Measurements from ENCODE around the gene RPTN. TPM values are rescaled to one million over a fixed set of nuclear protein-coding genes. Genes with fewer than 3 reads are reported as not detected.

Gene RPTN
- total RNA-seq, 1 donor = 0.36 TPM

- Histone ChIP-seq H3K36me3 (ENCODE audit: insufficient read depth, low read length) (no peaks in the 10 kb centered on the region), H3K4me1 (ENCODE audit: insufficient read depth, low read length) (peaks cover 32% of the 10 kb centered on the region), H3K27me3 (ENCODE audit: insufficient read depth, low read length) (no peaks in the 10 kb centered on the region), H3K4me2 (ENCODE audit: insufficient read depth, low read length) (peak overlapping the region; percentile 49), H2AFZ (ENCODE audit: low read length) (no peak overlapping the region), H3K4me3 (ENCODE audit: insufficient read depth, low read length) (no peak overlapping the region), H3K79me2 (ENCODE audit: insufficient read depth, low read length) (no peaks in the 10 kb centered on the region), H3K27ac (ENCODE audit: low read depth, low read length) (peak overlapping the region; percentile 62), H3K9me3 (ENCODE audit: low read depth, low read length) (no peaks in the 10 kb centered on the region), H4K20me1 (ENCODE audit: insufficient read depth, low read length) (no peaks in the 10 kb centered on the region)
- no peak for DNase-seq (ENCODE audit: insufficient read length, low spot score, missing footprints)
- no peak for TF ChIP-seq CTCF (IDR thresholded peaks at IDR 0.05; ENCODE audit: extremely low read depth, low read depth, low read length)
Measured at GRCh38 chr1:152182944-152183361, 23.9 kb upstream of the RPTN start.

GRCh38 chr1:152182431-152182830 is 23.4 kb upstream of the RPTN start:
- Histone ChIP-seq H3K4me3 (ENCODE audit: insufficient read depth, low read length) (no peak overlapping the region), H3K27ac (ENCODE audit: low read depth, low read length) (peak overlapping the region; percentile 62), H4K20me1 (ENCODE audit: insufficient read depth, low read length) (no peaks in the 10 kb centered on the region), H3K27me3 (ENCODE audit: insufficient read depth, low read length) (no peaks in the 10 kb centered on the region), H3K4me1 (ENCODE audit: insufficient read depth, low read length) (peaks cover 32% of the 10 kb centered on the region), H3K9me3 (ENCODE audit: low read depth, low read length) (no peaks in the 10 kb centered on the region), H3K36me3 (ENCODE audit: insufficient read depth, low read length) (no peaks in the 10 kb centered on the region), H3K4me2 (ENCODE audit: insufficient read depth, low read length) (peak overlapping the region; percentile 49), H2AFZ (ENCODE audit: low read length) (peak overlapping the region; percentile 29), H3K79me2 (ENCODE audit: insufficient read depth, low read length) (no peaks in the 10 kb centered on the region)
- TF ChIP-seq CTCF (IDR thresholded peaks at IDR 0.05; ENCODE audit: extremely low read depth, low read depth, low read length) = peak; percentile 76
- DNase-seq (ENCODE audit: insufficient read length, low spot score, missing footprints) = no peak

- no peaks in the 10 kb centered on the region for H3K27me3 ChIP-seq (ENCODE audit: insufficient read depth, low read length)
- H3K27ac ChIP-seq (ENCODE audit: low read depth, low read length) = no peak overlapping the region
- H3K9me3 ChIP-seq (ENCODE audit: low read depth, low read length) = no peaks in the 10 kb centered on the region
- no peaks in the 10 kb centered on the region for H4K20me1 ChIP-seq (ENCODE audit: insufficient read depth, low read length)
- no peaks in the 10 kb centered on the region for H3K79me2 ChIP-seq (ENCODE audit: insufficient read depth, low read length)
- no peak overlapping the region for H3K4me3 ChIP-seq (ENCODE audit: insufficient read depth, low read length)
- H3K36me3 ChIP-seq (ENCODE audit: insufficient read depth, low read length) = no peaks in the 10 kb centered on the region
- no peak overlapping the region for H3K4me2 ChIP-seq (ENCODE audit: insufficient read depth, low read length)
- no peak for TF ChIP-seq CTCF (IDR thresholded peaks at IDR 0.05; ENCODE audit: extremely low read depth, low read depth, low read length)
- peaks cover 26% of the 10 kb centered on the region for H3K4me1 ChIP-seq (ENCODE audit: insufficient read depth, low read length)
- no peak for DNase-seq (ENCODE audit: insufficient read length, low spot score, missing footprints)
- peak overlapping the region; percentile 48 for H2AFZ ChIP-seq (ENCODE audit: low read length)
Measured at GRCh38 chr1:152179566-152179965, 20.5 kb upstream of the RPTN start.

- no peak overlapping the region for H3K27ac ChIP-seq (ENCODE audit: low read depth, low read length)
- no peak overlapping the region for H3K4me3 ChIP-seq (ENCODE audit: insufficient read depth, low read length)
- H3K79me2 ChIP-seq (ENCODE audit: insufficient read depth, low read length) = no peaks in the 10 kb centered on the region
- DNase-seq (ENCODE audit: insufficient read length, low spot score, missing footprints) = no peak
- no peak overlapping the region for H3K4me2 ChIP-seq (ENCODE audit: insufficient read depth, low read length)
- peaks cover 23% of the 10 kb centered on the region for H3K4me1 ChIP-seq (ENCODE audit: insufficient read depth, low read length)
- no peaks in the 10 kb centered on the region for H3K9me3 ChIP-seq (ENCODE audit: low read depth, low read length)
- no peak overlapping the region for H2AFZ ChIP-seq (ENCODE audit: low read length)
- H3K36me3 ChIP-seq (ENCODE audit: insufficient read depth, low read length) = no peaks in the 10 kb centered on the region
- TF ChIP-seq CTCF (IDR thresholded peaks at IDR 0.05; ENCODE audit: extremely low read depth, low read depth, low read length) = no peak
- no peaks in the 10 kb centered on the region for H4K20me1 ChIP-seq (ENCODE audit: insufficient read depth, low read length)
- peaks cover 6% of the 10 kb centered on the region for H3K27me3 ChIP-seq (ENCODE audit: insufficient read depth, low read length)
Measured at GRCh38 chr1:152170287-152170905, 11.4 kb upstream of the RPTN start.

Measured in osteoblast (primary cell).